Measurements from ENCODE around the gene SMARCC1.
"Not testable (repeated sequence)": the region's sequence is repeated elsewhere in the genome, so short reads cannot be mapped to it uniquely, and the experiment has no call there.

SMARCC1 gene

GRCh38 chr3:47743855-47744254, 37.8 kb downstream of the SMARCC1 start:
- no peaks in the 10 kb centered on the region for H3K4me1 ChIP-seq (ENCODE audit: control insufficient read depth in 1 of 2, insufficient read depth in 2 of 2, low read length in 2 of 2)
- H3K23ac ChIP-seq (ENCODE audit: low read length) = no peak overlapping the region
- H4K91ac ChIP-seq (ENCODE audit: low read depth, low read length) = no peak overlapping the region
- no CpG with 5 or more reads among the region's 5 CpGs for WGBS (ENCODE audit: extremely low coverage, insufficient coverage, insufficient read length)
- no peak overlapping the region for H3K27ac ChIP-seq (ENCODE audit: low read depth, low read length)
- H4K12ac ChIP-seq (ENCODE audit: low read depth, low read length) = no peak overlapping the region
- H3K4ac ChIP-seq (ENCODE audit: low read depth, low read length) = no peak overlapping the region
- peaks cover 13 to 15% of the 10 kb centered on the region in 2 experiments for H3K36me3 ChIP-seq (ENCODE audit: control insufficient read depth in 1 of 2, insufficient read depth in 2 of 2, low read length in 2 of 2)
- no peaks in the 10 kb centered on the region for H3K27me3 ChIP-seq (ENCODE audit: insufficient read depth, low read length)
- H3K79me2 ChIP-seq (ENCODE audit: control insufficient read depth, insufficient read depth, low read length, poor library complexity) = peaks cover 3% of the 10 kb centered on the region
- no peaks in the 10 kb centered on the region for H3K9me3 ChIP-seq (ENCODE audit: insufficient read depth, low read depth, low read length)
- no peak overlapping the region for H3K4me3 ChIP-seq (ENCODE audit: low read depth, low read length)
- H3K4me2 ChIP-seq (ENCODE audit: low read length) = no peak overlapping the region
- no peak overlapping the region for H2BK120ac ChIP-seq (ENCODE audit: insufficient read depth, low read length, poor library complexity)
- H4K8ac ChIP-seq (ENCODE audit: low read depth, low read length) = no peak overlapping the region
- H2AFZ ChIP-seq (ENCODE audit: insufficient read depth, low read length, poor library complexity) = no peak overlapping the region
- no peak overlapping the region for H2AK5ac ChIP-seq (ENCODE audit: low read length)
- no peak overlapping the region for H2BK5ac ChIP-seq (ENCODE audit: low read depth, low read length, poor library complexity)
- no peak overlapping the region for H3K18ac ChIP-seq (ENCODE audit: low read length)
- H3K14ac ChIP-seq (ENCODE audit: low read length) = no peak overlapping the region
- no peak overlapping the region for H2BK12ac ChIP-seq (ENCODE audit: low read length)
- no peak for DNase-seq
- no peaks in the 10 kb centered on the region for H3K79me1 ChIP-seq (ENCODE audit: low read length)
- no peak overlapping the region for H3K9ac ChIP-seq (ENCODE audit: low read length)

- not testable (repeated sequence) for H3K4me2 ChIP-seq (ENCODE audit: low read length); H2BK12ac ChIP-seq (ENCODE audit: low read length)
- WGBS (ENCODE audit: extremely low coverage, insufficient coverage, insufficient read length) = no CpG with 5 or more reads among the region's 6 CpGs
These were observed 38.3 kb downstream of the SMARCC1 start for GRCh38 chr3:47743352-47743751.

GRCh38 chr3:47741925-47742324, 39.8 kb downstream of the SMARCC1 start:
- H3K36me3 ChIP-seq (ENCODE audit: control insufficient read depth in 1 of 2, insufficient read depth in 2 of 2, low read length in 2 of 2) = peaks cover 15 to 19% of the 10 kb centered on the region in 2 experiments
- no peak overlapping the region for H2BK12ac ChIP-seq (ENCODE audit: low read length)
- no peak overlapping the region for H2AFZ ChIP-seq (ENCODE audit: insufficient read depth, low read length, poor library complexity)
- H4K12ac ChIP-seq (ENCODE audit: low read depth, low read length) = no peak overlapping the region
- H3K23ac ChIP-seq (ENCODE audit: low read length) = no peak overlapping the region
- H3K9me3 ChIP-seq (ENCODE audit: insufficient read depth, low read depth, low read length) = no peaks in the 10 kb centered on the region
- H2BK120ac ChIP-seq (ENCODE audit: insufficient read depth, low read length, poor library complexity) = no peak overlapping the region
- no CpG with 5 or more reads among the region's 2 CpGs for WGBS (ENCODE audit: extremely low coverage, insufficient coverage, insufficient read length)
- H3K4me1 ChIP-seq (ENCODE audit: control insufficient read depth in 1 of 2, insufficient read depth in 2 of 2, low read length in 2 of 2) = no peaks in the 10 kb centered on the region
- H4K91ac ChIP-seq (ENCODE audit: low read depth, low read length) = no peak overlapping the region
- H3K14ac ChIP-seq (ENCODE audit: low read length) = no peak overlapping the region
- H3K4ac ChIP-seq (ENCODE audit: low read depth, low read length) = no peak overlapping the region
- H3K4me2 ChIP-seq (ENCODE audit: low read length) = no peak overlapping the region
- no peaks in the 10 kb centered on the region for H3K27me3 ChIP-seq (ENCODE audit: insufficient read depth, low read length)
- no peak overlapping the region for H2BK5ac ChIP-seq (ENCODE audit: low read depth, low read length, poor library complexity)
- peaks cover 3% of the 10 kb centered on the region for H3K79me2 ChIP-seq (ENCODE audit: control insufficient read depth, insufficient read depth, low read length, poor library complexity)
- H2AK5ac ChIP-seq (ENCODE audit: low read length) = no peak overlapping the region
- no peak for DNase-seq
- H4K8ac ChIP-seq (ENCODE audit: low read depth, low read length) = no peak overlapping the region
- no peak overlapping the region for H3K18ac ChIP-seq (ENCODE audit: low read length)
- H3K9ac ChIP-seq (ENCODE audit: low read length) = no peak overlapping the region
- H3K79me1 ChIP-seq (ENCODE audit: low read length) = no peaks in the 10 kb centered on the region
- no peak overlapping the region for H3K27ac ChIP-seq (ENCODE audit: low read depth, low read length)
- no peak overlapping the region for H3K4me3 ChIP-seq (ENCODE audit: low read depth, low read length)

More at GRCh38 chr3:47743352-47743751, 38.3 kb downstream of the SMARCC1 start:
- not testable (repeated sequence) for H2AK5ac ChIP-seq (ENCODE audit: low read length); H3K9me3 ChIP-seq (ENCODE audit: insufficient read depth, low read depth, low read length); H3K14ac ChIP-seq (ENCODE audit: low read length); H3K23ac ChIP-seq (ENCODE audit: low read length); H3K4me3 ChIP-seq (ENCODE audit: low read depth, low read length); H2BK5ac ChIP-seq (ENCODE audit: low read depth, low read length, poor library complexity); H4K91ac ChIP-seq (ENCODE audit: low read depth, low read length); H4K12ac ChIP-seq (ENCODE audit: low read depth, low read length); H3K79me2 ChIP-seq (ENCODE audit: control insufficient read depth, insufficient read depth, low read length, poor library complexity); H3K27ac ChIP-seq (ENCODE audit: low read depth, low read length); H3K27me3 ChIP-seq (ENCODE audit: insufficient read depth, low read length); H3K4ac ChIP-seq (ENCODE audit: low read depth, low read length); H3K18ac ChIP-seq (ENCODE audit: low read length); H3K9ac ChIP-seq (ENCODE audit: low read length); H3K79me1 ChIP-seq (ENCODE audit: low read length); H2AFZ ChIP-seq (ENCODE audit: insufficient read depth, low read length, poor library complexity); H3K4me1 ChIP-seq (ENCODE audit: control insufficient read depth in 1 of 2, insufficient read depth in 2 of 2, low read length in 2 of 2); H4K8ac ChIP-seq (ENCODE audit: low read depth, low read length); H2BK120ac ChIP-seq (ENCODE audit: insufficient read depth, low read length, poor library complexity)
- DNase-seq = peak in 1 of 2 donors; percentile 34
- H3K36me3 ChIP-seq (ENCODE audit: control insufficient read depth in 1 of 2, insufficient read depth in 2 of 2, low read length in 2 of 2) = peaks cover 13 to 15% of the 10 kb centered on the region in 2 experiments

GRCh38 chr3:47732143-47732542, 49.5 kb downstream of the SMARCC1 start:
- no peaks in the 10 kb centered on the region for H3K27me3 ChIP-seq (ENCODE audit: insufficient read depth, low read length)
- H4K12ac ChIP-seq (ENCODE audit: low read depth, low read length) = no peak overlapping the region
- peaks cover 43 to 50% of the 10 kb centered on the region in 2 experiments for H3K36me3 ChIP-seq (ENCODE audit: control insufficient read depth in 1 of 2, insufficient read depth in 2 of 2, low read length in 2 of 2)
- H2BK5ac ChIP-seq (ENCODE audit: low read depth, low read length, poor library complexity) = no peak overlapping the region
- H4K91ac ChIP-seq (ENCODE audit: low read depth, low read length) = no peak overlapping the region
- no peak overlapping the region for H2AK5ac ChIP-seq (ENCODE audit: low read length)
- no peak overlapping the region for H3K14ac ChIP-seq (ENCODE audit: low read length)
- H4K8ac ChIP-seq (ENCODE audit: low read depth, low read length) = no peak overlapping the region
- no peaks in the 10 kb centered on the region for H3K4me1 ChIP-seq (ENCODE audit: control insufficient read depth in 1 of 2, insufficient read depth in 2 of 2, low read length in 2 of 2)
- H3K4me2 ChIP-seq (ENCODE audit: low read length) = no peak overlapping the region
- WGBS (ENCODE audit: extremely low coverage, insufficient coverage, insufficient read length) = no CpG with 5 or more reads among the region's 2 CpGs
- no peak overlapping the region for H2BK12ac ChIP-seq (ENCODE audit: low read length)
- no peaks in the 10 kb centered on the region for H3K79me2 ChIP-seq (ENCODE audit: control insufficient read depth, insufficient read depth, low read length, poor library complexity)
- no peak overlapping the region for H3K9ac ChIP-seq (ENCODE audit: low read length)
- H3K18ac ChIP-seq (ENCODE audit: low read length) = no peak overlapping the region
- no peaks in the 10 kb centered on the region for H3K79me1 ChIP-seq (ENCODE audit: low read length)
- no peak overlapping the region for H2BK120ac ChIP-seq (ENCODE audit: insufficient read depth, low read length, poor library complexity)
- H3K4me3 ChIP-seq (ENCODE audit: low read depth, low read length) = no peak overlapping the region
- no peak overlapping the region for H3K23ac ChIP-seq (ENCODE audit: low read length)
- no peaks in the 10 kb centered on the region for H3K9me3 ChIP-seq (ENCODE audit: insufficient read depth, low read depth, low read length)
- H3K27ac ChIP-seq (ENCODE audit: low read depth, low read length) = no peak overlapping the region
- no peak overlapping the region for H2AFZ ChIP-seq (ENCODE audit: insufficient read depth, low read length, poor library complexity)
- H3K4ac ChIP-seq (ENCODE audit: low read depth, low read length) = no peak overlapping the region
- no peak for DNase-seq

All from trophoblast cell (in vitro differentiated cells and primary cell).